K562 (cell line): Measurements from ENCODE around the gene CASKIN1. TPM values are rescaled to one million over a fixed set of nuclear protein-coding genes. Genes with fewer than 3 reads are reported as not detected.
A peak's percentile ranks its signal among the peaks of the same experiment; 100 is the strongest.

Experiments used
- AFF1 ChIP-seq, 2 experiments: fragments of 450-650 bp; IDR thresholded peaks; 2 replicates each; pipeline ENCODE4 v1.6.1; 2018; ENCODE audit warnings: mild to moderate bottlenecking in 2 of 2, low read depth in 1 of 2; ENCODE audit not compliant: partially characterized antibody in 2 of 2
- ARID4B ChIP-seq: sonication (generic); formaldehyde crosslinking; IDR thresholded peaks from 2 replicates; pipeline ENCODE4 v1.8.0; 2022; ENCODE audit warnings: mild to moderate bottlenecking, missing genetic modification reagents
- COPS2 ChIP-seq: fragments of 450-650 bp; conservative IDR thresholded peaks from 2 replicates; pipeline ENCODE4 v1.6.1; 2016; ENCODE audit warnings: mild to moderate bottlenecking, moderate library complexity
- E4F1 ChIP-seq: fragments of 250-450 bp; sonication (Bioruptor Pico); IDR thresholded peaks from 2 replicates; pipeline ENCODE4 v1.5.0; 2021; ENCODE audit warnings: mild to moderate bottlenecking, borderline replicate concordance
- FOXJ3 ChIP-seq: sonication (generic); formaldehyde crosslinking; IDR thresholded peaks from 2 replicates; pipeline ENCODE4 v1.4.0; 2020; ENCODE audit warnings: mild to moderate bottlenecking, missing genetic modification reagents
- KAT8 ChIP-seq: fragments of 450-650 bp; IDR thresholded peaks from 2 replicates; pipeline ENCODE4 v1.6.1; 2016; ENCODE audit warnings: low read depth, mild to moderate bottlenecking
- L3MBTL2 ChIP-seq: fragments of 450-650 bp; IDR thresholded peaks from 2 replicates; pipeline ENCODE4 v1.6.1; 2016; ENCODE audit warnings: mild to moderate bottlenecking, moderate library complexity
- NBN ChIP-seq: fragments of 450-650 bp; IDR thresholded peaks from 2 replicates; pipeline ENCODE4 v1.6.1; 2016; ENCODE audit warnings: low read depth, mild to moderate bottlenecking
- POLR2A ChIP-seq: fragments of 450-650 bp; conservative IDR thresholded peaks from 2 replicates; pipeline ENCODE4 v1.6.1; 2016
- RAD21 ChIP-seq, 2 experiments: fragments of 250-450 bp in 1 of 2; fragments of 450-650 bp in 1 of 2; sonication (Bioruptor Pico) in 1 of 2; formaldehyde crosslinking in 1 of 2; IDR thresholded peaks in 1 of 2; conservative IDR thresholded peaks in 1 of 2; 2 replicates each; pipeline versions ENCODE4 v1.4.0 to v1.8.0; 2020 to 2022; ENCODE audit warnings: mild to moderate bottlenecking in 2 of 2, moderate library complexity in 1 of 2
- RBFOX2 ChIP-seq: fragments of 200-400 bp; formaldehyde crosslinking; IDR thresholded peaks from 2 replicates; pipeline ENCODE4 v1.6.1; 2017; ENCODE audit warnings: low read depth, mild to moderate bottlenecking, low read length, moderate library complexity
- SREBF2 ChIP-seq: sonication (generic); formaldehyde crosslinking; IDR thresholded peaks from 2 replicates; pipeline ENCODE4 v1.4.0; 2020; ENCODE audit warnings: mild to moderate bottlenecking, missing genetic modification reagents
- ZFPM2 ChIP-seq: fragments of 250-450 bp; sonication (Bioruptor Pico); IDR thresholded peaks from 2 replicates; pipeline ENCODE4 v1.5.1; 2022; ENCODE audit warnings: mild to moderate bottlenecking
- ZKSCAN3 ChIP-seq: fragments of 250-450 bp; sonication (Bioruptor Pico); IDR thresholded peaks from 2 replicates; pipeline ENCODE4 v1.4.0; 2020
- ZNF146 ChIP-seq: IDR thresholded peaks from one replicate; pipeline ENCODE4 v1.6.1; 2018; ENCODE audit warnings: missing compliant biosample characterization; ENCODE audit not compliant: unreplicated experiment
- ZNF165 ChIP-seq: fragments of 250-450 bp; sonication (Bioruptor Pico); IDR thresholded peaks from 2 replicates; pipeline ENCODE4 v1.4.0; 2020; ENCODE audit warnings: borderline replicate concordance
- ZNF384 ChIP-seq: IDR thresholded peaks from 2 replicates; pipeline ENCODE4 v1.6.1; 2012; ENCODE audit warnings: low read depth, low read length, improper control_type of control experiment
- polyA plus RNA-seq, 8 experiments: library from polyadenylated mRNA; depleted of rRNA in 4 of 8; stranded (reverse) in 5 of 8; unstranded in 3 of 8; fragments of >200 nt; fragmentation: Nextera tagmentation in 2 of 8; fragmentation: Illumina TruSeq in 1 of 8; extraction: Ambion mirVana in 2 of 8; extraction: Trizol in 1 of 8; gene quantifications; 2 replicates each; pipeline versions ENCODE4 v1.2.1 to v1.2.3, GENCODE V29; 2011 to 2014; ENCODE audit warnings: inconsistent platforms in 1 of 8, missing spikeins in 1 of 8
- total RNA-seq, 7 experiments: library from RNA; depleted of rRNA in 6 of 7; stranded (reverse); fragments of >200 nt in 6 of 7; fragmentation: Illumina TruSeq in 2 of 7; extraction: Trizol in 2 of 7; gene quantifications; 2 replicates each; pipeline versions ENCODE4 v1.2.1 to v1.2.3, GENCODE V29; 2011 to 2021; ENCODE audit warnings: low replicate concordance in 1 of 7

CASKIN1 gene
- total and polyA plus RNA-seq, 9 of the 15 experiments (the other 6 are each of a cell fraction or from before 2014, with no cell fraction given), result 0.15 to 4.5 (median 1.5) TPM; not detected in 2

GRCh38 chr16:2148714-2149629 is 47.4 kb downstream of the CASKIN1 start (continued):
- TF ChIP-seq E4F1 (CRISPR knock-in tag), result no peak
- no peak for TF ChIP-seq SREBF2 (CRISPR knock-in tag)
- TF ChIP-seq L3MBTL2, result peak; percentile 77
- TF ChIP-seq RAD21 (CRISPR knock-in tag; conservative IDR thresholded peaks at IDR 0.05 in 1 of 2, IDR thresholded peaks at IDR 0.05 in 1 of 2), result no peak
- TF ChIP-seq ZFPM2 (CRISPR knock-in tag), result 0 out of 2 replicates have a peak, but pooled peaks have one; percentile 8
- TF ChIP-seq COPS2, result no peak
- no peak for TF ChIP-seq KAT8
- TF ChIP-seq NBN, result no peak
- TF ChIP-seq ZNF146 (CRISPR knock-in tag), result no peak
- TF ChIP-seq ARID4B (CRISPR knock-in tag), result peak; percentile 54; the same call in 1 of the 2 replicates
- TF ChIP-seq POLR2A, result 0 out of 2 replicates have a peak, but pooled peaks have one; percentile 0
- TF ChIP-seq ZNF384, result 0 out of 2 replicates have a peak, but pooled peaks have one; percentile 10
- no peak for TF ChIP-seq FOXJ3
- no peak for TF ChIP-seq ZKSCAN3 (CRISPR knock-in tag)
- TF ChIP-seq RBFOX2, result peak; percentile 48
- no peak for TF ChIP-seq ZNF165 (CRISPR knock-in tag)
- TF ChIP-seq AFF1 (IDR thresholded peaks at IDR 0.05; ENCODE audit: low read depth in 1 of 2, partially characterized antibody in 2 of 2), result no peak
